Measurements from ENCODE around the gene PAQR9. TPM values are rescaled to one million over a fixed set of nuclear protein-coding genes. Genes with fewer than 3 reads are reported as not detected.
A peak's percentile ranks its signal among the peaks of the same experiment; 100 is the strongest.

The PAQR9 gene
- total RNA-seq, 1 donor from 2014 or later = 2.5 TPM

- H3K36me3 Mint-ChIP-seq (ENCODE audit: insufficient read depth) = peaks cover 6% of the 10 kb centered on the region
These were observed 2.1 kb upstream of the PAQR9 start for GRCh38 chr3:142965581-142965980.

DNA sequence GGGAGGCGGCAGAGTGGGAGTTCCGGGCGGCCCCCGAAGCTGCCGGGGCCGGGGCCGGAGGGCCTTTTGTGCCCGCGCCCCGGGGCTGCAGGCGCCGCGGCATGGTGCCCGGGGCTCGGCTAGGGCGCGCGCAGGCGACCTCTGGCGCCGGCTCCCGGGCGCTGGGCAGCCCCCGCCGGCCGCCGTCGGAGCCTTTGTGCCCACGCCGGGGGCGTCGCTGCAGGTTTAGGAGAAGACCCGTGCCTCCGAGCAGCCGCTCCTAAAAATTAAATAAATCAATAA, 299 bp downstream of the PAQR9 start:
- no peak for DNase-seq (ENCODE audit: low spot score, unreplicated experiment)
- TF ChIP-seq CTCF (IDR thresholded peaks at IDR 0.05; ENCODE audit: unreplicated experiment) = no peak
- Mint-ChIP-seq H3K27ac (no peak overlapping the region), H3K9me3 (ENCODE audit: low read depth) (peaks cover 7% of the 10 kb centered on the region), H3K4me1 (ENCODE audit: low read depth) (peaks cover 9% of the 10 kb centered on the region), H3K36me3 (ENCODE audit: insufficient read depth) (peaks cover 6% of the 10 kb centered on the region), H3K27me3 (peaks cover 22% of the 10 kb centered on the region), H3K4me3 (ENCODE audit: low read depth) (peak overlapping the region; percentile 83)

More at GRCh38 chr3:142965581-142965980, 2.1 kb upstream of the PAQR9 start:
- Mint-ChIP-seq H3K4me3 (ENCODE audit: low read depth) (peak overlapping the region; percentile 14), H3K4me1 (ENCODE audit: low read depth) (peaks cover 11% of the 10 kb centered on the region), H3K9me3 (ENCODE audit: low read depth) (peaks cover 7% of the 10 kb centered on the region), H3K27ac (no peak overlapping the region), H3K27me3 (peaks cover 28% of the 10 kb centered on the region)
- no peak for DNase-seq (ENCODE audit: low spot score, unreplicated experiment)
- no peak for TF ChIP-seq CTCF (IDR thresholded peaks at IDR 0.05; ENCODE audit: unreplicated experiment)

DNA sequence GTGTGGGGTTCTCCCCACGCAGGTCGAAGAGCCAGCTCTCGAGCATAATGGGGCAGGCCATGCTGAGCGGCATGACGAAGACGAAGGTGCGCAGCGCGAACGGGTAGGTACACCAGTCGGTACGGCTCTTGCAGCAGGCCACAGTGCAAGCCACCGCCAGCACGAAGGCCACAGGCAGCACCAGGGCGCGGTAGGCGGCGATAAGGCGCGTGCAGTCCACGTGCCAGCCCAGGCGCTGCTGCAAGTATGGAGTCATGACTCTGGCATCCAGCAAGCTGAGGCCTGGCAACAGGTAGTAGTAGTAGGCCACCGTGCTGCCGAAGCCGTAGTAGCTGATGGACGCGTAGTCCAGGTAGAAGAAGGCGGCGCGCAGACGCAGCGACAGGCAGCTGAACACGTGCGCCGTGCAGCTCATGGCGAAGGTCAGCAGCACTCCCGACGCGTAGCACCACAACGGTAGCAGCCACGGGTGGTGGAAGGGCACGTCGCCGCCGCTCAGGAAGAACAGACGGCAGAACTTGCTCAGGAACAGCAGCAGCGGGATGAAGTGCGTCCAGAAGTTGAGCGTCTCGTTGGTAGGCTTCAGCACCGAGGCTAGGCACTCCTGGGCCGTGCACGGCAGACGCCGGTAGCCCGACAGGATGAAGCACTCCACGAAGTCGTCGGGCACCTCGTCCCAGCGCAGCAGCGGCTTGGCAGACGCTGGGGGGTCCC, 797 bp downstream of the PAQR9 start:
- no peak for DNase-seq (ENCODE audit: low spot score, unreplicated experiment)
- H3K4me3 Mint-ChIP-seq (ENCODE audit: low read depth) = peak overlapping the region; percentile 83
- H3K27ac Mint-ChIP-seq = peak overlapping the region; percentile 94
- no peak for TF ChIP-seq CTCF (IDR thresholded peaks at IDR 0.05; ENCODE audit: unreplicated experiment)
- H3K36me3 Mint-ChIP-seq (ENCODE audit: insufficient read depth) = peaks cover 6% of the 10 kb centered on the region
- H3K9me3 Mint-ChIP-seq (ENCODE audit: low read depth) = peaks cover 7% of the 10 kb centered on the region
- H3K4me1 Mint-ChIP-seq (ENCODE audit: low read depth) = peaks cover 9% of the 10 kb centered on the region
- H3K27me3 Mint-ChIP-seq = peaks cover 22% of the 10 kb centered on the region

GRCh38 chr3:142962175-142962519, 1.3 kb downstream of the PAQR9 start:
- H3K27me3 Mint-ChIP-seq = peaks cover 22% of the 10 kb centered on the region

GRCh38 chr3:142961539-142961938, 1.9 kb downstream of the PAQR9 start:
- TF ChIP-seq CTCF (IDR thresholded peaks at IDR 0.05; ENCODE audit: unreplicated experiment) = no peak
- no peak for DNase-seq (ENCODE audit: low spot score, unreplicated experiment)
- H3K27me3 Mint-ChIP-seq = peaks cover 22% of the 10 kb centered on the region
- H3K27ac Mint-ChIP-seq = no peak overlapping the region
- peaks cover 18% of the 10 kb centered on the region for H3K4me1 Mint-ChIP-seq (ENCODE audit: low read depth)
- peaks cover 7% of the 10 kb centered on the region for H3K9me3 Mint-ChIP-seq (ENCODE audit: low read depth)
- H3K4me3 Mint-ChIP-seq (ENCODE audit: low read depth) = peak overlapping the region; percentile 83
- peaks cover 6% of the 10 kb centered on the region for H3K36me3 Mint-ChIP-seq (ENCODE audit: insufficient read depth)

More at GRCh38 chr3:142962175-142962519, 1.3 kb downstream of the PAQR9 start:
- Mint-ChIP-seq H3K4me3 (ENCODE audit: low read depth) (peak overlapping the region; percentile 83), H3K9me3 (ENCODE audit: low read depth) (peaks cover 7% of the 10 kb centered on the region), H3K4me1 (ENCODE audit: low read depth) (peaks cover 12% of the 10 kb centered on the region), H3K27ac (peak overlapping the region; percentile 46), H3K36me3 (ENCODE audit: insufficient read depth) (peaks cover 6% of the 10 kb centered on the region)
- TF ChIP-seq CTCF (IDR thresholded peaks at IDR 0.05; ENCODE audit: unreplicated experiment) = no peak
- DNase-seq (ENCODE audit: low spot score, unreplicated experiment) = no peak

Data from progenitor cell of endocrine pancreas (in vitro differentiated cells).